HT-29 (cell line): ENCODE measurements around the gene ANXA3. TPM values are rescaled to one million over a fixed set of nuclear protein-coding genes. Genes with fewer than 3 reads are reported as not detected.
"Not testable (repeated sequence)": the region's sequence is repeated elsewhere in the genome, so short reads cannot be mapped to it uniquely, and the experiment has no call there.

ENCODE experiments used
- DNase-seq: peaks from one replicate; pipeline ENCODE4 v3.0.0-alpha.2; 2015; ENCODE audit warnings: low spot score
- total RNA-seq: library from RNA; depleted of rRNA; stranded (reverse); fragments of >200 nt; shearing (Covaris generic); gene quantifications from 2 replicates; pipeline ENCODE4 v1.2.3, GENCODE V29; 2014

Gene ANXA3
- total RNA-seq, 1 experiment from 2014 or later: 160 TPM

DNA sequence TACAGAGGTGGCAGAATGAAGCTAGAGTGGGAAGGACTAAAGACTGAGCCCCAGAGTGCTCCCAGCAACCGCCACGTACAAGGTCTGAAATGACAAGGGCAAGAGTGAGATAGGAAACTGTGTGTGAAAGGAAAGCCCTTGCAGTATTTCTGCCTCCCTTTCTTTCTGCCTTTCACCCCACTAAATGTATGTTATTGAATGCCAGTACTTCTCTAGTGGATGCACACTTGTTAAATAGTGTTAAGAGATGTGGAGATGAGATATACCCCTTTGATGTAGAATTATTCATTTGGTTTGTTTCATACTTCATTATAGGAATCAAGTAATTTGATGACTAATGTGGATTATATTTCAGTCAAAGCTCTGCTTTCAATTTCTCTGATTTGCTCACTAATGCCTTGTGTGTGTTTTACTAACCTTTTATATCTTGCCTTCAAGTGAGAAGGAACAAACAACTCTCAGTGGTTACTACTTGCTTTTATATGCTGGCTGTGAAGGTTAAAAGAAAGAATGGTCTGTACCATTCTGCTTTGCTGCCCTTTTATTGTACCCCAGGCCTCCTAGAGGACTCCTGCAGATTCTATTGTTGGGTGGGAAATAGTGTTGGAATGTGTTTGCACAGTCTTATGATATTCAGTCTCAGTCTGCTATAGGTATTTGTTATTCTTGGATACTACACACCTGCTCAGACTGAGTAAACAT is 8.0 kb upstream of the ANXA3 start:
- peak; percentile 76 for DNase-seq

DNA sequence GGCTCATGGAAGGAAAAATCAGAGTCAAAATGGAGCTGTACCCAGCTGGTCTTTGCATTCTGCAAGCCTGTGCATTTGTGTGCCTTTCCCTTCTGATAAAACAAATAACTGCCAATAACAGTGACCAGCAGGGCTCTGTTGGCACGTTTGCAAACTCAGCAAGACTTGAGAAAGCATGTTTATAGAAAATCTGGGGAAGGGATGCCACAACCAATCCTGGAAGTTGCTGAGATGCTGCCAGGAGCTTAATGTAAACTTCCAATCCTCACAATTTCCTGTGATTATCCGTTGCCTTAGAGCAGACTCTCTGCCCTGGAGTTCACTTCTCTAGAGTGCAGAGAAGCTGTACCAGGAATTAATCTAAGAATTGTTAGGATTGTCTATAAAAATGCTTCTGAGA is 6.9 kb upstream of the ANXA3 start:
- DNase-seq: no peak

DNA sequence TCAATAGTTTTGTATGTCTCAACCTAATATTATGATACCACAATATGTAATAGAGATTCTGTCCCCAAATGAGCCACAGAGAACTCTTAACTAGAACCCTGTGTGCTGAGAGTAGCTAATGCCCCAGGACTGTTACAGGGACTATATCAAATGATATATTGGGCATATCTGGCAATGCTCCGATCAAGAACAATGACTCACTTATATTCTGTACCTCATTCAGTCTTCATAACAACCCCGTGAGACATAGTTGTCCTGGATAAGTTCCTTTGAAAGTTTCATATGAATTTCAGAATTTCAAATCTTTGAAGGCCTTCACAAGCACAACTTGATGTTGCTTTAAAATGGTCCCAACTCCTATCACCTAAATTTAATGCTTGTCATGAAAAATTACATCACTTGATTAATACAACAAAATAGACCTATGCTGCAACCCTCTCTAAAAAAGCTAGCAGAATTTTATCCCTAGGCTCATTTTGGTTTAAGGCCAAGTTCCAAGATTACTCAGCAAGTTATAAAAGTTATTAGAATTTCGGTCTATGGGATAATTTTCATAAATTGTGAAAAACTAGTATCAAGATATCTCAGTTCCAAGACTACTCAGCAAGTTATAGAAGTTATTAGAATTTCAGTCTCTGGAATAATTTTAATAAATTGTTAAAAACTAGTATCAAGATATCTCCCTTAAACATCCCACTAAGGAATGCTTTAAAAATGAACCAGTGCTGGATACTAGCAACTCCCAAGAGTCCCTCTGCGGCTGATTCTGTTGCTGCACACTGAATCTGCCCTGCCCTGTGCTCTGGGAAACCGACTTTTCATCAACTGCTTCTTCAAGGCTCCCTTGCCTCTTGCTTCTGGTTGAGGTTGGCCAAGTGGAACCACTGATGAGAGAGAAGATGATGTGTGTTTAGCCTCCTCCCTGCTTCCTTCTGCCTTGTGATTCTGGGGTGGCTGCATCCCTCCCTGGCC is 6.0 kb upstream of the ANXA3 start:
- no peak for DNase-seq

DNA sequence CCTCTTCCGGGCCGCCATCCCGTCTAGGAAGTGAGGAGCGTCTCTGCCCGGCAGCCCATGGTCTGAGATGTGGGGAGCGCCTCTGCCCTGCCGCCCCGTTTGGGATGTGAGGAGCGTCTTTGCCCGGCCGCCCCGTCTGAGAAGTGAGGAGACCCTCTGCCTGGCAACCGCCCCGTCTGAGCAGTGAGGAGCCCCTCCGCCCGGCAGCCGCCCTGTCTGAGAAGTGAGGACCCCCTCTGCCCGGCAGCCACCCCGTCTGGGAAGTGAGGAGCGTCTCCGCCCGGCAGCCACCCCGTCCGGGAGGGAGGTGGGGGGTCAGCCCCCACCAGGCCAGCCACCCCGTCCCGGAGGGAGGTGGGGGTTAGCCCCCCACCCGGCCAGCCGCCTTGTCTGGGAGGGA is 3.7 kb upstream of the ANXA3 start:
- DNase-seq: not testable (repeated sequence)

DNA sequence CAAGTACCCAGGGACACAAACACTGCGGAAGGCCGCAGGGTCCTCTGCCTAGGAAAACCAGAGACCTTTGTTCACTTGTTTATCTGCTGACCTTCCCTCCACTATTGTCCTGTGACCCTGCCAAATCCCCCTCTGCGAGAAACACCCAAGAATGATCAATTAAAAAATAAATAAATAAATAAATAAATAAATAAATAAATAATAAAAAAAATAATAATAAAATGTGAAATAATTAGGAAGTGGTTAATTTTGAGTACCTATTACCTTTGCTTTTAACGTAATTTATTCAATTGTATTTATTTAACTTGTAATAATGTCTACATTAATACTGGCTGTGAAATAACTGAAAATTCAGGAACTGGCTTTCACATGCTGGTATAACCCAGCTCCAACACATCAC is 2.7 kb upstream of the ANXA3 start:
- DNase-seq: not testable (repeated sequence)

DNA sequence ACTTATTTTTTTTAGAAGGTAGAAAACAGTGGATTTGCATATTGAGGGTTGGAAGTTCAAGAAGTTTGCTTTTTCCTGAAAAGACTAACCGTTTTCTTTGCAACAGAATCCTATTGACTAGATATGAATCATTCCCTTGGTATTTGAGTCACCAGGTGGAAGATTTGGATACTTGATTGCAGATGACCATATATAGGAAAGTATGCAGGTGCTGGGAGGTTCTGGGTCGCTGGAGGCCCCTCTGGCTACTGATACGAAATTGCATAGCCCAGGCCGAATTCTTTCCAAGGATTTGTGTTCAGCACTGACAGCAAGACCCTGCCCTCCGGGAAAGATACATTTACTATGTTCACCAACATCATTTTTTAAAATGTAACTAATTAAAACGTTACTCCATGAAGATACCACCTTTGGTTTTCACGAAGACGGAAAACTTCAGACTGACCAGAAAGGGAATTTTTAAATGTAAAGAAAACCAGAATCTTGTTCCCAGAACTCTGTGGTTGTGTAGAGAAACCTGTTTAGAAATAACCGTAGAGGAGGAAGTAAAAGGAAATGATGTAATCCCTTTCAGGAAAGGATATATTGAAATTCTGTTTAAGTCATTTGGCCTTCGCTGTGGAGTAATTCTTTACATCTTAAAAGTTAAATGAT is 946 bp downstream of the ANXA3 start:
- peak; percentile 89 for DNase-seq

DNA sequence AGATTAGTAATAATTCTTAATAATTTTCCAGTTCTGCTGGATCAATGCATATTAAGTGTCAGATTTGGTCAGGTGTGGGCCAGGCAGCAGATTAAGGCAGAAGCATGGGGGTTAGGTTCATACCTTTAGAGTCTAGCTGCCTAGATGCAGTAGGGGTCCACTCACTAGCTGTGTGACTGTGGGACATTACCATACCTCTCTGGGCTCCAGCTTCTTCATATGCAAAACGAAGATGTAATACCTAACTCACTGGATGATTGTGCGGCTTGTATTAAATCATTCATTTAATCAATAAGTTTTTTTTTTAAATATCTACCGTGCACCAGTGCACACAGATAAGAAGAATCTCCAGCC is 1.4 kb downstream of the ANXA3 start:
- no peak for DNase-seq

DNA sequence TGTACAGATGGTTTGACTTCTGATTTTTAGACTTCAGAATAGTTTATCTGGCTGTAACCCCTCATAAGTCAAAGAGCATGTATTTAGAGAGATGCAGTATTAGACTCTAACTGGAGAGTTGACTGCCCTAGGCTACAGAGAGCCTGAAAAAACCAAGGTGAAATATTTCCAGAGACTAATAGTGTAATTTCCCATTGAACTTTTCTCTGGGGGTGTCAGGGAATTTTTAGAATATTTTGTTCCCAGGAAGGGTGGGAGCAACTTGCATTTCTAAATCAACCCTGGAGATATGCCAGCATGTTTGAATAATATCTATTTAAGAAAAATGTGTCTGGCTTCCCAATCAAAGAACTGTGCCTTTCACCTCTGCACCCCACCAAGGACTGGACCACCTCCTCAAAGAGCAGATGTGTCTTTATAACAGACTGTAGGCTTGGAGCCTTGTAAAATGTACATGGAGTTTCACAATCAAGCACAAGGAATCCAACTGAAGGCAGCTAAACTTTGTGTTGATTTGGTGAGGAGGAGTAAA is 2.0 kb downstream of the ANXA3 start:
- DNase-seq: no peak

DNA sequence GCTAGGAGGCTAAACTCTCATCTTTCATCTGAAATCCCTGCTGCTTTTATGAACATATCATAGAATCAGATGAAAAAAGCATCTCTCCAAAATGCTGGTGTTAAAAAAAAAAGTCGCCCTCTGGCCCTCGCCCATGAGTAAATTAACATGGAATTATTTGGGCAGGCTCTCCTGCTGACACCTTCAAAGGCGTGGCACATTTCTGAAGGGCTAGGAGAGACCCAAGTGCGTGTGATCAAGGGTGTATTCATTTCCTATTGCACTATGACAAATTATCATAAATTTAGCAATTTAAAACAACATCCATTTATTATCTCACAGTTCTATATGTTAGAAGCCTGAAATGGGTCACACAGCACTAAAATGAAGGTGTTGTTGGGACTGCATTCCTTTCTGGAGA is 5.1 kb downstream of the ANXA3 start:
- DNase-seq: no peak

DNA sequence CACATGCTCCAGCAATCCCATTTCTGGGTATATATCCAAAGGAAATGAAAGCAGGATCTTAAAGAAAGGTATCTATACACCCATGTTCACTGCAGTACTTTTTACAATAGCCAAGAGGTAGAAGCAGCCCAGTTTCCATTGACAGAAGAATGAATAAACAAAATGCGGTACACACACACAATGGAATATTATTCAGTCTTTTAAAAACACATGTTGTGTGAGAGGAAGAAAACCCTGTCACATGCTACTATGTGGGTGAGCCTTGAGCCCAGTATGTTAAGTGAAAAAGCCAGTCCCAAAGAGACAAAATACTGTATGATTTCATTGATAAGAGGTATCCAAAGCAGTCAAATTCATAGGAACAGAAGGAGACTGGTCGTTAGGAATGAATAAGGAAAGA is 6.3 kb downstream of the ANXA3 start:
- DNase-seq: no peak

DNA sequence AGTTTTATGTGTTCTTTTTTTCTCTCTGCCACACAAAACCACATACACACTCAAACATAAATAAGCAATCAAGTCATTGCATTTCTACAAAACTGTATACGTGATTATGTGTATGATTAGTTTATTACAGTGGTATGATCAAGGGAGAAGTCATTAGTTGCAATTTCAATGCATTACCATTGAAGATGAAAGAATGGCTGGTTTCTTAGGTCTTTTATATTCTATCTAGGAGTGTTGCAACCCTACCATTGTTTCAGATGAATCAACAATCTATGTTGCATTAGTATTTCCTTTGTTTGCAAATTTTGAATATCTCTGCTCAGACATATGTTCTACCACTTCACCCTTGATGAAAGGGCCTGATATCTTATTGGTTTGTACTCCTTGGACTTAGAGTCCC is 6.8 kb downstream of the ANXA3 start:
- DNase-seq: no peak

DNA sequence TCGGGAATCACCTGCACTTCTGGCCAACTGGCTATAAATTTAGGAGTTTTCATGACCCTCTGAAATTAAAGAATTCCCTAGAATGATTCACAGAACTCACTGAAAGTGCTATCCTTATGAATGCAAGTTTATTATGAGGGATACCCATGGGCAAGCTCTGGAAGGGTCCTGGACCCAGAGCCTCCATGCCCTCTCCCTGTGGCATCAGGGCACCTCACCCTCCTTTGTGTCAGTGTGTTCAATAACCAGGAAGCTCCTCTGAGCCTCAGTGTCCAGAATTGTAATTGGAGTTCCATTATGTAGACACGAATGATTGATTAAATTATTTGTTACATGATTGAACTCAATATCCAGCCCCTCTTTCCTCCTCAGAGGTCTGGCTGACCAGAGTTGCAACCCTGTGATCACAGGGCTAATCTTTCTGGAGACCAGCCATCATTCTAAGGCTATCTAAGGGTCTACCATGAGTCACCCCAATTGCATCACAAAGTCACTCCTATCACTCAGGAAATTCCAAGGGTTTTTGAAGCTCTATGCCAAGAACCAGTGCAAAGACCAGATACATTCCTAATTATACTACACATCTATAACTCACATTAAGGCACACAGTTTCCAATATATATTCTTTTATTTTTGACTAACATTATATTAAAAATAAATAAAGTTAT is 8.9 kb downstream of the ANXA3 start:
- DNase-seq: no peak

DNA sequence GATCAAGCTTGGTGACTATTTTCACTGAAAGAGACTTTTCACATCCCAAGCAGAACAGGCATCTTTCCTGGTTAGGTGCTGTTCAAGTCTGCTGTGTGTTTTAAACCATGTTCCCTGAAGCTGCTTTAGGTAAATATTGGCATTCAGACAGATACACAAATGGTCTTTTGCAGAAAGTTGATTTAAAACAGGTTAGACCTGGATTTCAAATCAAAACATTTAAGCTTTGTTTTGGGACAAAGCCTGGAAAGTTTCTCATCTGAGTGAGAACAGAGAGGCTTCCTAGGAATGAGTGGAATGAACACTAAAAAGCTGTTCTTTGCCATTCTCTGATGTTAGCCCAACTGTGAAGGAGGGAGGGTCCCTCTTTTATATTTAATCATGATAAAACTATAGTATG is 10.1 kb downstream of the ANXA3 start:
- peak; percentile 30 for DNase-seq

DNA sequence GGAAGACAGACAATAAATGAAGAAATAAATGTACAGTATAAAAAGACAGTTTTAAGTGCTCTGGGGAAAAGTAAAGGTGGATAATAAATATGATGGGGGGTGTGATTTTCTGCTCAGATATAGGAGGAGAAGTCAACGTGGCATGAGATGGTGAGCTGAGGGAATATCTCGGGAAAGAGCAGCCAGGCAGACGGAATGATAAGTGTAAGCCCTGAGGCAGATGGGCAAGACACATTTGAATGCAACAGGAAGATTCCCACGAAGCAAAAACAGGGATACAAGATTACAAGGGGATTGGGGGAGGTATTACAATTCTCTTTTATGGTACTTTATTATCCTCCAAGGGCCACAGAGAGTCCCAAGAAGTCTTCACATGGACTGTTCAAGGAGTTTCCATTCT is 11.1 kb downstream of the ANXA3 start:
- no peak for DNase-seq

DNA sequence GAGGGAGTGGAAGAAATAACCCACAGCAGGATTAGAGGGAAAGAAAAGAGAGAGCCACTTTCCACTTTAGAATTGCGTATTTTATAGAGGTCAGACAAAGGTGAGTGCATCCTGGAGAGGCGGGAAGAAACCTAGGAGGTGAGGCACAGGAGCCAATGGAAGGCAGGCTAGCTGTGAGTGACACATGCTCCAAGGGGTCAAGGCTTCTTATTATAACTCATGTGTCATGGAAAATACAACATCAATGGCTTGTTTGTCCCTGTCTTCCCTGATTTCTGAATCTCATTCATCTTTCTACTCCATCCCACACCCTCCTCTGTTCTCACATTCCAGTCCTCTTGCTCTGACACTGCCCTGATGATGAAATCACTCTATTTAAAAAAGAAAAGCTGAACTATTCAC is 14.4 kb downstream of the ANXA3 start:
- peak; percentile 74 for DNase-seq

DNA sequence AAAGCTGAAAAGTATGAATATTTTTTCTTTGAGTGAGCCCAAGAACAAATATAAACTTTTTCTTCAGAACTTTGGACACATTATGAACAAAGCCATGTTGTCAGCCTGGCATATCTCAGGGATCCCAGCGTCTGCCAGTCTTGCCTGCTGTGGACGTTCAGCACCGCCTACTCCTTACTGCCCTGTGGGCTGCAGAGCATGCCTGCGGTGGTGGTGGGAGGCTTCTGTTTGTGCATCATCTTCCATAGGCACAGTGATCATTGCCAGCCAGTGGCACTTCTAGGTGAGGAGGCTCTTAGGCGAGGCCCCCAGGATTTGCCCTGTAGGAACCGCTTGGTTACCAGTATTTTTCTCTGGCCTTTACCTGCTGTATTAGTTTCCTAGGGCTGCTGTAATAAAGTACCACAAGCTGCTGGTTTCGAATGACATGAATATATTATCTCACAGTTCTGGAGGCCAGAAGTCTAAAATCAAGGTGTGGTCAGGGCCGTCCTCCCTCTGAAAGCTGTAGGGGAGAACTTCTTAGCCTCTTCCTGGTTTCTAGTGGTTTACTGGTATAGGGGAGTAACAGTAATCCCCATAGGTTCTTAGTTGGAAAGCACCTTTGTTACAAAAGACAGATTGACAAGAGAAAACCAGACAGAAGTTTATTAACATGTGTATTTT is 15.4 kb downstream of the ANXA3 start:
- peak; percentile 50 for DNase-seq

DNA sequence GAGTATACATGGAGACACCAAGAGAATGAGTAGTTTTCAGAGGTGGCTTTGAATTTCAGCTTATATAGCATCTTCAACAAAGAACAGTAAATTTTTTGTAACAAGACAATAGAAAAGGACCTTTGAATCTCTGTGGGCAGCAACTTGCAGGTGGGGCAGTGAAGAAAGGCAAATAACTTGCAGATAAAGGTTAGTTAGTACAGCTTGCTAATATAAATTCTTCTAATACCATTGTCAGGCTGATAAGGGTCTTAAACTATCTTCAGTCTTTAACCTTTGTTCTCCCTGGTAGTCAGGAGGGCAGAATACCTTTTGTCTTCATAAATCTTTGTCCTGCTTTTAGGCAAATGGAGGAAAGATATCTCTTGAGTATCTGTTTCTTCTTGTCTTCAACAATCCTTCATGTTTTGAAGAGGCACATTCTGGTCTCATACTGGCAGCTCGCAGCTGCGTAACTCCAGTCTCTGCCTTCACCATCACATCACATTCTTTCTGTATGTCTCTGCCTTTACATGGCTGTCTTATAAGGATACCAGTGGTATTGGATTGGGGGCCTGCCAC is 16.0 kb downstream of the ANXA3 start:
- no peak for DNase-seq

DNA sequence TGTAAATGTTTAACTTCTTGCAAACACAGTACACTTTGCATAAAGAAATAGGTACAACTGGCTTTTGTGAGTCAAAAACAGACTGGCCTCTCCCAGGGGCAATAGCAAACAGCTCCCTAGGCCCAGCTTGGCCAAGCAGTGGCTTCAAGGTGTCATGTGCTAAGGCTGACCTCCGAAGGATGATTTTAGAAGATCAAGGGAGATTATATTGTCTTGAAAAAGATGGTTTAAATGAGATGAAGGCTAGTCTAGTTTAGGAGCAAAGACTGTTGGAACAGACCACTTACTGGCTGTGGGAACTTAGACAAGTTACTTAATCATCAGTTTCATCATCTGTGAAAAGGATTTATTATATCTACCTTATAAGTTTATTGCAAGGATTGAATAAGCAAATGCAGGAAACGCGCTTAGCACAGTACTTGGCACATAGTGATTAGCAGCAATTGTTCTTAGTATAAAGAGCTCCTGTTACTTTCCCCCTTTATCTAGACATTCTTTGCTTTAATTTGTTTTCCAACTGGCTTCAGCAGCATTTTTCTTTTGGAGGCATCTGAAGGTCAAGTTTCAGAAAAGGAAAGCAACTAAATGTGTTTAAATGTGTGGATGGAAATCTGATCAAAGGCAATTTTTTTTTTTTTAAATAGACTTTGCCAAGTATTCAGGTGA is 17.2 kb downstream of the ANXA3 start:
- no peak for DNase-seq

DNA sequence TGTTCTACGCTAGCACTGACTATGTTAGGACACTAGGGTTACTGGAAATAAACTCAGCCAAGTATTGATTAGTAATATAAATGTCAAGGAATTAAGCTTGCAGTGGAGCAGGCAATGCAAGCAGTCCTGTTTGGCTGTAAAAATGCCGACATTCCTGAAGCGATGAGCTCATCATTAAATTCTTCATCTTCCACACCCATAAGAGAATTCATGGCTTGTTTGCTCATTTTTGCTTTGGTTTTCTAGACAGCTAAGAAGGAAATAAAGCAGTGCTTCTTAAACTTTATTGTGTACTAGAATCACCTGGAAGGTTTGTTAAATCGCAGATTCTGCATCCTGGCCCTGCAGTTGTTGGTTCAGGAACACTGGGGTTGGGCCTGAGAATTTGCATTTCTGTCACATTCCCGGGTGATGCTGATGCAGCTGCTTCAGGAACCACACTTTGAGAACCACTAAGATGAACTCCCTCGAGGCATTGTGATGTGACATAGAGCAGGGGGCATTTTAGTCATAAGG is 17.8 kb downstream of the ANXA3 start:
- DNase-seq: peak; percentile 78

DNA sequence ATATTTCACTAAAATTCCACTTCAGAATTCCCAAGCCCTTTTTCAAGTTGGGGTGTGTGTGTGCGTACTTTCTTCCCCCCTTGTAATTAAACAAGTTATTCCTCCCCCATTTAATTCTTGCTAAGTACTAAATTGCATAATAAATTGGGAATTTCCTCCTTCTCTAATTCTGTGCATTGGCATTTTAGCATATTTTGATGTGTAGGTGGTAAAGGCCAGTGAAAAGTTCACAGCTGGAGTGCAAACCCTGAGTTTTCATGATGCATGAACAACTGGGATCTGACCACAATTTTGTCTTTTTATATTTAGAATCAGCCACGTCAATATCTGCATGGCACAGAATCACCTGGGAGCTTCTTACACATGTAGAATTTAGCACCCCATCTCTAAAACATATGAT is 18.5 kb downstream of the ANXA3 start:
- no peak for DNase-seq
